Measurements from ENCODE around the gene RHBDF2. TPM values are rescaled to one million over a fixed set of nuclear protein-coding genes. Genes with fewer than 3 reads are reported as not detected.

RHBDF2 gene
- polyA plus RNA-seq, 3 donors = 36.9 to 124 (median 68.6) TPM

DNA sequence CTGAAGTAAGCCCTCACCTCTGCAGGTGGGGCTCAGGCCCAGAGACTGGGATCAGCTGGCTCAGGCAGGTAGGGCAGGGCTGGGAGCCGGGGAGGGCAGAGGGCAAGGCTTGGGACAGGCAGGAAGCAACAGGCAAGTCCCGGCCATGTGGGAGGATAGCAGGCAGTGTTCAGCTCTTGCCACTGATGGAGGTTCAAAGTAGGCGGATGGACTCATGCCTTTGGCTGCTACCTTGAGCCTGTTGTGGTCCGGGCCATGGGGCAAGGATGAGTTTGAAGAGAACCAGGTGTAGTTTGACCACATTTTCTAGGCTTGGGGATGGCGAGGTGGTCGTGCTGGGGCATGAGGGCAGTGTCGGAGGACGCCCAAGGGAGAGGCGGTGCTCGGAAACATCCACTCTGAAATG, 41.3 kb upstream of the RHBDF2 start:
- peaks cover 16 to 50% of the 10 kb centered on the region in 2 donors for H3K27me3 ChIP-seq (ENCODE audit: control insufficient read depth in 2 of 2, insufficient read depth in 2 of 2, low read length in 2 of 2)
- Mint-ChIP-seq H3K4me3 (peak overlapping the region in 1 of 2 donors; percentile 30), H3K27me3 (ENCODE audit: low read depth in 3 of 3) (peaks cover 47 to 71% (median 54%) of the 10 kb centered on the region in 3 donors), H3K36me3 (peaks cover 0 to 8% of the 10 kb centered on the region in 2 donors), H3K9me3 (peaks cover 0 to 4% (median 2%) of the 10 kb centered on the region in 7 donors), H3K4me1 (peaks cover 14% of the 10 kb centered on the region), H3K27ac (no peak overlapping the region)
- H2AFZ ChIP-seq (ENCODE audit: insufficient read depth, low read depth, low read length, poor library complexity, severe bottlenecking) = no peak overlapping the region
- WGBS (ENCODE audit: insufficient coverage) = 96% methylated on average over 9 of the region's 10 CpGs
- H3K4me1 ChIP-seq (ENCODE audit: control insufficient read depth in 1 of 2, insufficient read depth in 2 of 2, low read length in 2 of 2) = peaks cover 13 to 19% of the 10 kb centered on the region in 2 donors
- H3K4me3 ChIP-seq (replicated peaks in 1 of 3; ENCODE audit: low read depth in 2 of 3, low read length in 3 of 3) = no peak overlapping the region
- TF ChIP-seq, protein P1, sequence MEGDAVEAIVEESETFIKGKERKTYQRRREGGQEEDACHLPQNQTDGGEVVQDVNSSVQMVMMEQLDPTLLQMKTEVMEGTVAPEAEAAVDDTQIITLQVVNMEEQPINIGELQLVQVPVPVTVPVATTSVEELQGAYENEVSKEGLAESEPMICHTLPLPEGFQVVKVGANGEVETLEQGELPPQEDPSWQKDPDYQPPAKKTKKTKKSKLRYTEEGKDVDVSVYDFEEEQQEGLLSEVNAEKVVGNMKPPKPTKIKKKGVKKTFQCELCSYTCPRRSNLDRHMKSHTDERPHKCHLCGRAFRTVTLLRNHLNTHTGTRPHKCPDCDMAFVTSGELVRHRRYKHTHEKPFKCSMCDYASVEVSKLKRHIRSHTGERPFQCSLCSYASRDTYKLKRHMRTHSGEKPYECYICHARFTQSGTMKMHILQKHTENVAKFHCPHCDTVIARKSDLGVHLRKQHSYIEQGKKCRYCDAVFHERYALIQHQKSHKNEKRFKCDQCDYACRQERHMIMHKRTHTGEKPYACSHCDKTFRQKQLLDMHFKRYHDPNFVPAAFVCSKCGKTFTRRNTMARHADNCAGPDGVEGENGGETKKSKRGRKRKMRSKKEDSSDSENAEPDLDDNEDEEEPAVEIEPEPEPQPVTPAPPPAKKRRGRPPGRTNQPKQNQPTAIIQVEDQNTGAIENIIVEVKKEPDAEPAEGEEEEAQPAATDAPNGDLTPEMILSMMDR (IDR thresholded peaks at IDR 0.05) = no peak
- H3K27ac ChIP-seq (ENCODE audit: low read depth in 1 of 2, low read length in 2 of 2) = no peak overlapping the region
- no peaks in the 10 kb centered on the region for H3K79me2 ChIP-seq (ENCODE audit: insufficient read depth, low read length)
- no peaks in the 10 kb centered on the region for H4K20me1 ChIP-seq (ENCODE audit: insufficient read depth, low read length)
- peaks cover 0 to 6% of the 10 kb centered on the region in 2 donors for H3K9me3 ChIP-seq (replicated peaks in 1 of 2; ENCODE audit: control insufficient read depth in 1 of 2, insufficient read depth in 1 of 2, low read length in 2 of 2)
- no peaks in the 10 kb centered on the region for H3K36me3 ChIP-seq (replicated peaks in 1 of 2; ENCODE audit: control insufficient read depth in 1 of 2, insufficient read depth in 2 of 2, low read length in 2 of 2)
- no peak for DNase-seq
- no peak overlapping the region for H3K9ac ChIP-seq (ENCODE audit: insufficient read depth, low read length, poor library complexity, severe bottlenecking)
- intact Hi-C loops (cut with micrococcal nuclease) = no loop called here
- no peak overlapping the region for H3K4me2 ChIP-seq (replicated peaks; ENCODE audit: extremely low read depth, low read length, poor library complexity, severe bottlenecking)

DNA sequence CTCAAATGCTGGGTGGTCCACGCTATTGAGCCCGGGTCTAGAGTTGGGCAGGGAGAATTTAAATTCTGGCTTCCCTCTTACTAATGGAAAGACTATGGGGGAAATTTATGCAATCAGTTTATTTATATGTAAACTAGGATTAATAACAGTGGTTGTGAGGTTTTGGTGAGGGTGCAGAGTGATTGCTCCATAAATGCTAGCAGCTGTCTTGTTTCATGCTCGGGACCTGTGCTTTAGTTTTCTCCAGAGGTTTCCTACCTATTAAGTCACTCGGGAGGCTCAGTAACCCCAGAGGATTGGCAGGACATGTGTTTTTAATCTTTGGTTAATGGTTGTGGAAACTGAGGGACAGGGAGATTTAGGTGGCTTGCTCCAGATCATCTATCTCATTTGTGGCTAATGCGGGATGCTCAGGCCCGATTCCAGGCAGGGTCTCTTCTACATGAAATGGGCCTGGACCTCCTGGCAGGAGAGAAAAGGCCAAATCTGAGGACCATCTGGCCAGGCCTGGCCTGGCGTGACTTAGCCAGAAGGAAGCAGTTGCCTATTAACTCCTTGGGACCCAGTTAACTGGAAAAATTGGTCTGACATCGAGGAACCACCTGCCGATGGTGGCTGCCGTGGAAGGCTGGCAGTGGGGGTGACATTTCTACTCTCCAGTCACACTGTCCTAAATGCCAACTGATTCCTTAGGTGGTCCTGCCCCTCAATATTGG, 40.7 kb upstream of the RHBDF2 start:
- 78% methylated on average over 4 of the region's 10 CpGs for WGBS (ENCODE audit: insufficient coverage)
- H3K4me1 Mint-ChIP-seq = peaks cover 14% of the 10 kb centered on the region
- Histone ChIP-seq H3K4me2 (replicated peaks; ENCODE audit: extremely low read depth, low read length, poor library complexity, severe bottlenecking) (no peak overlapping the region), H4K20me1 (ENCODE audit: insufficient read depth, low read length) (no peaks in the 10 kb centered on the region), H3K9me3 (replicated peaks in 1 of 2; ENCODE audit: control insufficient read depth in 1 of 2, insufficient read depth in 1 of 2, low read length in 2 of 2) (peaks cover 0 to 6% of the 10 kb centered on the region in 2 donors), H3K79me2 (ENCODE audit: insufficient read depth, low read length) (no peaks in the 10 kb centered on the region), H3K9ac (ENCODE audit: insufficient read depth, low read length, poor library complexity, severe bottlenecking) (no peak overlapping the region), H3K27ac (ENCODE audit: low read depth in 1 of 2, low read length in 2 of 2) (no peak overlapping the region), H2AFZ (ENCODE audit: insufficient read depth, low read depth, low read length, poor library complexity, severe bottlenecking) (no peak overlapping the region), H3K4me3 (replicated peaks in 1 of 3; ENCODE audit: low read depth in 2 of 3, low read length in 3 of 3) (no peak overlapping the region), H3K4me1 (ENCODE audit: control insufficient read depth in 1 of 2, insufficient read depth in 2 of 2, low read length in 2 of 2) (peaks cover 13 to 20% of the 10 kb centered on the region in 2 donors), H3K27me3 (ENCODE audit: control insufficient read depth in 2 of 2, insufficient read depth in 2 of 2, low read length in 2 of 2) (peaks cover 18 to 52% of the 10 kb centered on the region in 2 donors), H3K36me3 (replicated peaks in 1 of 2; ENCODE audit: control insufficient read depth in 1 of 2, insufficient read depth in 2 of 2, low read length in 2 of 2) (no peaks in the 10 kb centered on the region)
- TF ChIP-seq, protein P1 (IDR thresholded peaks at IDR 0.05) = no peak
- peaks cover 0 to 5% (median 3%) of the 10 kb centered on the region in 7 donors for H3K9me3 Mint-ChIP-seq
- no peak overlapping the region for H3K4me3 Mint-ChIP-seq
- no peak for DNase-seq
- H3K36me3 Mint-ChIP-seq = peaks cover under 1 to 8% of the 10 kb centered on the region in 2 donors
- H3K27ac Mint-ChIP-seq = peak overlapping the region in 1 of 7 donors; percentile 47
- H3K27me3 Mint-ChIP-seq (ENCODE audit: low read depth in 3 of 3) = peaks cover 51 to 78% (median 60%) of the 10 kb centered on the region in 3 donors
- intact Hi-C loops (cut with micrococcal nuclease) = no loop called here
